Lower leg skin (tissue), 3 donors: Measurements from ENCODE around the gene RTN1.

Experiments used
- POLR2A ChIP-seq, 2 donors: fragments of 450-650 bp; IDR thresholded peaks; one replicate each; pipeline ENCODE4 v1.6.1; 2016 to 2017; ENCODE audit warnings: antibody characterized with exemption in 2 of 2, mild to moderate bottlenecking in 1 of 2, moderate library complexity in 1 of 2
- TF ChIP-seq, protein P1 (sequence below), 3 donors: fragments of 450-650 bp; IDR thresholded peaks; one replicate each; pipeline ENCODE4 v1.5.1; 2016; ENCODE audit warnings: antibody characterized with exemption in 3 of 3, mild to moderate bottlenecking in 3 of 3, moderate library complexity in 2 of 3

DNA sequence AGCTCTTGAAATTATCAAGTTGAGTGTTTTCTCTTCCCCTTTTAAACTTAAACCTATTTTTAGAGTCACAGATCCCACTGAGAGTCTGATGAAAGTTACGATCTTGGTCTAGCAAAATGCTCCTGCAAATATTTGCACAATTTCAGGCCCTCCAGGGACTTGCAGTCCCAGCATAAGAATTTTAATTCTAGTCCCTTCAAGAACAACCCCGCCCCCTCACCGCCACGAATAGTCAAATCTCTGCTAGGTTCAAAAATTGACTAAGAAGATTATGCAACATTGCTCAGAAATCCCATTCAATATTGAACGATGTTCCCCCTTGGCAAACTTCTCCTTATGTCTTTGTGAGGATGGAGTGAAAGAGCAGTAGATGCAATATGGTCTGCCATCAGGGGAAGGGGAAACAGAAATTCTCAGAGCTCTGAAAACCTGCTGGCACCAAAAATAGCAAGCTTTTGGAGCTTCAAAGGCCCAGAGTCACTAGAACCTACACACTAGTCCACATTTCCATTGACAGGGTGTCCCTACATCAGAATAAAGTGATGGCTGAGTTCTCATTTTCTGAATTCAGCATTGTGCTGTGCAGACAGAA, 166.4 kb downstream of the RTN1 start:
- TF ChIP-seq, protein P1, sequence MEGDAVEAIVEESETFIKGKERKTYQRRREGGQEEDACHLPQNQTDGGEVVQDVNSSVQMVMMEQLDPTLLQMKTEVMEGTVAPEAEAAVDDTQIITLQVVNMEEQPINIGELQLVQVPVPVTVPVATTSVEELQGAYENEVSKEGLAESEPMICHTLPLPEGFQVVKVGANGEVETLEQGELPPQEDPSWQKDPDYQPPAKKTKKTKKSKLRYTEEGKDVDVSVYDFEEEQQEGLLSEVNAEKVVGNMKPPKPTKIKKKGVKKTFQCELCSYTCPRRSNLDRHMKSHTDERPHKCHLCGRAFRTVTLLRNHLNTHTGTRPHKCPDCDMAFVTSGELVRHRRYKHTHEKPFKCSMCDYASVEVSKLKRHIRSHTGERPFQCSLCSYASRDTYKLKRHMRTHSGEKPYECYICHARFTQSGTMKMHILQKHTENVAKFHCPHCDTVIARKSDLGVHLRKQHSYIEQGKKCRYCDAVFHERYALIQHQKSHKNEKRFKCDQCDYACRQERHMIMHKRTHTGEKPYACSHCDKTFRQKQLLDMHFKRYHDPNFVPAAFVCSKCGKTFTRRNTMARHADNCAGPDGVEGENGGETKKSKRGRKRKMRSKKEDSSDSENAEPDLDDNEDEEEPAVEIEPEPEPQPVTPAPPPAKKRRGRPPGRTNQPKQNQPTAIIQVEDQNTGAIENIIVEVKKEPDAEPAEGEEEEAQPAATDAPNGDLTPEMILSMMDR (IDR thresholded peaks at IDR 0.05), result no peak
- no peak for TF ChIP-seq POLR2A (IDR thresholded peaks at IDR 0.05)
